Medulla oblongata (tissue), 1 donor: ENCODE data around the gene ZMYND10.
"Not testable (repeated sequence)": the region's sequence is repeated elsewhere in the genome, so short reads cannot be mapped to it uniquely, and the experiment has no call there.

Experiments
- DNase-seq: peaks from one replicate; pipeline ENCODE4 v3.0.0-alpha.2; 2015; ENCODE audit errors: extremely low spot score

The ZMYND10 gene

DNA sequence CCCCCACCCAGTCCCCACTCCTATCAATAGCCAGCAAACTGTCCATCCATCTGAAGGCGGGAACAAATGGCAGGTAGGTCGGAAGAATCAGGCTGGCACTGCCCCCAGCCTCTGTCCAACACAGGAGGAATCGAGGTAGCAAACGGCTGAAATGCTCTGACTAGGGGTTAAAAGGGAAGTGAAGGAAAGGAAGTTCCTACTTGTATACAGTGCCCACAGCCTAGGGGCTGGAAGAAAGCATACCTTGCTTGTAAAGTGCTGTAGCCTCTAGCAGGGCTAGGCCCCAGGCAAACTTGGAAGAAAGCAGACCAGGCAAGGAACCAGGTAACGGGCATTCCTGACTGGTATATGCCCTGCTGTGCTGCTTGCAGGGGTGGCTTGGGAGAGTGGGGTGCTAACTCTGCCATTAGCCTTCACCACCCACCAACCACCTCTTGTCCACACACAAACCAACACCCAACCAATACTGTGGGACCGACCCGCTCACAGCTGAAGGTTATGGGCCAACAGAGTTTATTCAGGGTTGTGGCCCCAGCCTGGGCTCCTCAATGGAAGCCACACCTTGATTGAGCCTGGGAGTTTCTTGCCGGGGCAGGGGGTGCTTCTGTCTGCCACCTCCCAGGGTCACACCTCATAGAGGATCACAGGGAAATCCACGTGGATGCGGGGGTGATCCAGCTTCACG is 19.9 kb downstream of the ZMYND10 start:
- DNase-seq = no peak

DNA sequence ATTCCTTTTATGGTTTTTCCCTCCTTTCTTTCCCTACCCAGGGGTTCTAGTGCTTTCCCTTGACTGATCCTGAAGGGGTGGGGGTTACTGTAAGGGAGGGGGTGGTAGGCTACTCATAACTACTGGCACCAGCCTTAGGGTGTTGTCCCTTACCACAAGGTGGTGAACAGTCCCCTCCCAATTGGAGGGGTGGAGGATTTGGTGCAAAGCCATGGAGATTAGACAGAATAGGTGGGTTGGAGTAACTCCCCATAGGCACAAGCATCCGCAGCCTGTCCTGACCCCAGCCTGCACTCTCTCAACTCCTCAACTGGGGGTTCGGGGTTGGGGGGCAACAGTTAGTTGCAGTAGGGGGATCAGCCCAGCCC is 20.4 kb downstream of the ZMYND10 start:
- no peak for DNase-seq

DNA sequence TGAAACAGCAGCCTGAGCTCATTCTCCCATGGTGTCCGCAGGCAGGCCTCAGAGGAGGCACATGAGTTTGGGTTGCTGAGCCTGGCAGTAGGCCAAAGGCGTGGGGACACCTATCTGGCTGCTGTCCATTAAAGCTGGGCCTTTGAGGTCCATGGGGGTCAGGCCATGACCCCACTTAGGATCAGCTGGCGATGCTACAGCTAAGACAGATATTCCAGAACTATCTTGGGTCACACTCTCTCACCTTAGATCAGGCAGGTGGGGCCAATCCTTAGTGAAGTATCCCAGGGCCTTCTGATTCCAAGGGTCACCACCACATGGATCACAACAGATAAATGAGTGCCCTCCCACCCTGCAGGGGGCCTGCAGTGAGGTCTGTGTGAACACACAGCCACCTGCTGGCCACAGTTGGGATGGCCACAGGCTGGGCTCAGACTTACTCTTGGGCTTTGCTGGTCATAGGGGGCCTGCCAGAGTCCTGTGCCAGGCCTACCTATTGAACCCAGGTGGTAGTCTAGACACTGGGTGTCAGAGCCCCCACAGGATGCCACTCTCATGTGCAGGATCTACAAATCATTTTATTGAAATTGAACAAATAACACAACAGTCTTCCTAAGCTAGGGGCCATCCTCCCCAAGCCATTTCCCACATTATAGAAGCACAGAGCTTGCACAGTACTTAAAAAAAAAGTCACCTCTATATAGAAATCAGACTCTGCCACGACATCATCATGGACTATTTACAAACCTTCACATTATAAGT is 21.0 kb downstream of the ZMYND10 start:
- DNase-seq = peak; percentile 81

DNA sequence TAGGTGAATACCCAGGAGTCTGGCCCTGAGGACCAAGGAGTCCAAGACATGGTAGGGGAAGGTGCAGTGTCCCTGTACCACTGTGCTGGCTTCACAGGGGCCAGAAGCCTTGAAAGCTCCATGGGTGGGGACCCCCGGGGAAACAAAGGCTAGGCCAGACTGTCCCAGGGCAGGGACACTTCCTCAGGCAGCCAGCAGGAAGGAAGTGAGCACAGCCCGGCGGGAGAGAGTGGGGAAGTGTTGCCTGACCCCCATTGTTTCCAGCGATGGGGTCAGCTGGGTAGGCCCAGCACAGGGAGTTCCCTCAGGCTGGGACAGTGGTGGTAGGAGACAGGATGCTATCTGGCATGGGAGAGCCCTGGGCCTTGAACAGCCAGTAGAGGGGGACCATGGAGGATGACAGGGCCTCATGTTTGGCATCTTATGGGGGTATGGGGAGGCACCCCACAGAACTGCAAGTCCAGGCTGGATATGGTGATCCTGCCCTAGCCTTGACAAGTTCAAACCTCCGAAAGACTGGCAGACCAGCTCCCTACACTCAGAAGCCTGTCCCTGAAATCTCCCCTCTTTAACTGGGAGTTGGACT is 21.8 kb downstream of the ZMYND10 start:
- DNase-seq = no peak

DNA sequence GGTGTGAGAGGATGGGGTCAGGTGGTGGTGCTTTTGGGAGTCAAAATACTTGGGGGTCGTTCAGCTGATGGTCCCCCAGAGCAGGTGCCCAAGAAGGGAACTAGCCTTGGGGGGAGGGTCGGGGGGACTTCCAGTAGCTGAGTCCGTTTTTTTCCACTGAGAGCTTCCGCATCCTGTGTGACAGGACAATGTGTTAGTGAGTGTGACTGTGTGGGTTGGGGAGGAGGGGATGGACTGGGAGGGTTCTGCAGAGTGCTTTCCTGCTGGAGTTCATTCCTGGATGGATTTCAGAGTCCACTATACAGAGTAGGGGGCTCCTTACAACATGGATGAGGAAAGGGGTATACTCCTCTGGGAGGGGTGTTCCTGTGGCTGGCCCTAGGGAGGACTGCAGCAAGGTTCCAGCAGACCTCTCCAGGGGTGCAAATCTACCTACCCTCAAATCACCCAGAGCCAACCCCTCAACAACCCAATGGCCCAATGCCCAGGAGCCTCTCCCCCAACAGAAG is 22.4 kb downstream of the ZMYND10 start:
- DNase-seq = no peak

DNA sequence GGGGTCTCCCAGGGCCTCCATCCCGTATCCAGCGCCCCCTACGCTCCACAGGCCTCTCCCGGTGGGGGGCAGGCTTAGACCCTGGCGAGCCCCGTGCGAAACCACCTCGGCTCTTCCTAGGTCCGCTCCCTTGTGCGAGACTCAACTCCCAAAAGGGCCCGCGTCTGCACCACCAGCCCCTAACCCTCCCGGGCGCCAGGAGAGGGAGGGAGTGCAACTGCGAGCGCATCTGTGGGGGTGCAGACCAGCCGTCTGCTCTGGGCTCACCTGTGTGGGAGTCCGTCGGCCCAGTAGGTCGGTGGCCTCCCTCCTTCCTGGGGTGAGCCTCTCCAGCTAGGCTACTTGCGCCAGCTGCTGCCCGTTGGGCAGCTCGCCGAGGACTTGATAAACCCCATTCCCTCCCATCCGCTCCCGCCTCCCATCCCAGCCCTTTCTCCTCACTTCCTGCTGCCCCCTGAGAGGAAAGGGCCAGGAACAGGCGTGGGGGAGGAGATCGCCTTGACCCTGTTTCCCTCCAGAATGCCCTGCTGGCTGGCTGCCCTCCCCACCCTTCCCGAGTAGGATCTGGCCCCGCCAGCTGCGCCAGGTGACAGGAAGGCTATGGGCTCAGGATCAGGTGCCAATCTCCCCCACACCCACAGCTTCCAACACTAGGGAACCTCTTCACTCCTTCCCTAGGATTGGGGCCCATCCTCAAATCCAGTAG is 23.0 kb downstream of the ZMYND10 start, which contains the start of gene HYAL2:
TSS of gene HYAL2 (minus strand) at position 360 of the 706 bp plus-strand sequence. CDS start 2,256 bp downstream, outside the sequence.
- DNase-seq = no peak

DNA sequence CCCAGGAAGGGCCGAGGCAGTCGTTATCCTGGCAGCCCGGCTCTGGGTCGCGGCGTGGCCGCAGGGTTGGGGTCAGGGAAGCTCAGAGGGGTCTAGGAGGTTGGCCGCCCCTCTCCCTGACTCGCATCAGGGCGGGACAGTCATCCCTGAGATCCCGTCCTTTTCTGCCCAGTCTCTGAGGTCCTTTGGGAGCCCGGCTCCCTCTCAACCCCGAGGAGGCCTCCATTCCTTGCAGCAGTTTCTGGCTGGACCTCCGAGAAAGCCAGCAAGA is 23.5 kb downstream of the ZMYND10 start:
- DNase-seq = no peak

DNA sequence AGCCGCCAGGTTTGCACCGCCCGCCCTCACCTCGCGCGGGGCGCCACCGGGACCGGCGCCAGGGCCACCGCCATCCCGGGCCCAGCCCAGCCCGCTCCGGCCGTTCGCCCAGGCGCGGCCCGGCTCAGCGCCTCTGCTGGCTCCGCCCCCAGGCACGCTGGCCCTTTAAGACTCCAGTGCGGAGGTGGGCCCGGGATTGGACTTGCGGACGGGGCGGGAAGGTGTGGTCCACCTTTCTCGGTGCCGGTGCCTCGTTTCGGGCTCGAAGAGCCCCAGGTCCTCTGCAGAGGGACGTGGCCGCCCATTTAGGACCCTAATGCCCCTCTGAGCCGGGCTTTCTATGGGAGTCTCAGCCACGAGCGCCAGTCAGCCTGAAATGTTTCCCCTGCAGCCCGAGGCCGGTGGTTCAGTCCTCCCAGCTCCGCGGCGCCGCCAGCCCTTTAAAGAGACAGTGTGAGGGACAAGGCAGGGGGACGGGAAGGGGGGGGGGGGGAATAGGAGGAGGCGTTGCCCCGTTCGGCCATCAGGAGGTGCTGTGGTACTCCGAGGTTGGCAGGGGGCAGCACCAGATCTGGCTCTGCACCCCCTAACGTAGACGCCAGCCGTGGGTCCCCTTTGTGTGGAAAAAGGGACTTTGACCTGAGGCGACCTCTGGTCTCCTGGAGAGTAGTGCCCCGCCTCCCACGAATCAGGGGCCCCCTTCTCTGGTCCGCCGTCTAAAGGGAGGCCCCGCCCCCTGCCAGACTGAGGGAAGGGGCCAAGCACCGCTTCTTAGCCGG is 24.0 kb downstream of the ZMYND10 start:
- DNase-seq = peak; percentile 90

DNA sequence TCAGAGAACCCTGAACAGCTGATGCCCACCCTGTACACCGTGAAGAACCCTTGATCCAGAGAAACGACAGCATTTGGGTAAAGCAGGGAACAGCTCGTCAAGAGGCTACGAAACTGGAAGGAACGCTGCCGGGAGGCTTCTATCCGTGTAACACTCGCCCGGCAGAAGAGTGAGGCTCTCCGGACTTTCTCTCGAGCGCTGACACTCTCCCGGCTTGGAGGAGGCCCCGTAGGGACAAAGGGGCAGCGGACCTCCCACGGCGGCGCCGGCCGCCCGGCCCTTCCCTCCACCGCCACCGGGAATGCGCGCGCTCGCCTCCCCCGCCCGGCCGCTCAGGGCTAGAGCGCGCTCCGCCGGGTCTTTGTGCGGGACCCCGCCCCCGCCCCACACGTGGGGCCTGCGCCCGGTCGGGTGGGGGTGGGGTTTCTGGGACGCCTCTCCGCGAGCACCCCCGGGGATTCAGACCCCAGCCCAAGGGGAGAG is 24.6 kb downstream of the ZMYND10 start:
- DNase-seq = peak; percentile 92

DNA sequence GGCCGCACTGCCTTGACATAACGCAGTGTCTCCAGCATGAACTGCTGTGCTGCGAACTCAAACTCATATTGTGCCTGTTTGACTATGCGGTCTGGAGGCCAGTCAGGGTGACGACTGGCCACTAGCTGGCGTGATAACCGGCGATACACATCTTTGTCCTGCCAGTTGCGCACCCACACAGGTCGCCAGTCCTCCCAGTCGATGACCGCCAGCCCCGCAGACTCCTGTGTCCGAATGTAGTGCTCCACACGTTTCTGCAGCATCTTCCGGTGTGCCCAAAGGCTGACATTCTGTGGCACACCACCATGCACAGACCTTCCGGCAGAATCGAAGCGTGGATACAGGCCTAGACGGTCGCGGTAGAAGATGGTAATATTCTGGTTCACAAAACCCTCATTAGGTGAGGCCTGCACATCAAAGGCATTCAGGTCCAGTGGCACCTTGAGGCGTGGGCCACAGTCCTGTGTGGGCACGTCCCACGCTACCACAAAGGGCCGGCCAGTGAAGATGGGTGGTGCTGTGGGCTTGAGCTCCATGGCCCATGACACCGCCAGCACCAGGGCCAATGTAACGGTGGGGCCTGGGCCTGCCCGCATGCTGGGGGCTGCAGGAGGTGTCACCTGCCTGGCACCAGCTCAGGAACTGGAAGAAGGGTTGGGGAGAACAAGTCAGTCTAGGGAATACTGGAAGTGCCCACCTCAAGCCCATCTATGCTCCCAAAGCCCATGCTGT is 25.5 kb downstream of the ZMYND10 start:
- DNase-seq = no peak

DNA sequence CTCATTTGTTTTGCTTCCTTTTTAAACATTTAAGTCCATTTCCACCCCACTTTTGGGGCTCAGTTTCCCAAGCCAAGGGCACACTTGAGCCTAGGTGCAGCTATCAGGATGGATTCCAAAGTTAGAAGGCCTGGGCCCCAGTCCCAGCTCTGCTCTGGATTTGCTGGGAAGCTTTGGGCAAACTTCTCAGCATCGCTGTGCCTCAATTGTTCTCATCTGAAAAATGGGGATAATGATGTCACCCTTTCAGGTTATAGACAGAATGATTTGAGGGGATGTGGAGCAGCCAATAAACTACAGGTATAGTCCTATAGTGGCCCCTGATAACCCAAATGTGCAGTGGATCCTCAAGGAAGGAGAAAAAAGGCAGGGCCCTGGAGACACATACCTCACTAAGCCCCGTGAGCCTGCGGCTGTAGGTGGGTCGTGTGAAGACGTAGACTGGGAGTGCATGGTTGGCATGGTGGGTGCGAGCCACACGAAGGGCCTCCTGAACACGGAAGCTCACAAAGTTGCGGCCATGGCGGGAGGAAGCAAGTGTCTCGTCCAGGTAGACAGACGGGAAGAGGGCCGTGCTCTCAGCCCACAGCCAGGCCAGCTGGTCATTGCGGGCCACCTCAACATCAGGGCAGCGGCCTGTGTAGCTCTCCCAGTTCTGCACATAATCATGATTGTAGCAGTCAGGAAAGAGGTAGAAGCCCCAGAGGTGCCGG is 26.2 kb downstream of the ZMYND10 start:
- DNase-seq = no peak

DNA sequence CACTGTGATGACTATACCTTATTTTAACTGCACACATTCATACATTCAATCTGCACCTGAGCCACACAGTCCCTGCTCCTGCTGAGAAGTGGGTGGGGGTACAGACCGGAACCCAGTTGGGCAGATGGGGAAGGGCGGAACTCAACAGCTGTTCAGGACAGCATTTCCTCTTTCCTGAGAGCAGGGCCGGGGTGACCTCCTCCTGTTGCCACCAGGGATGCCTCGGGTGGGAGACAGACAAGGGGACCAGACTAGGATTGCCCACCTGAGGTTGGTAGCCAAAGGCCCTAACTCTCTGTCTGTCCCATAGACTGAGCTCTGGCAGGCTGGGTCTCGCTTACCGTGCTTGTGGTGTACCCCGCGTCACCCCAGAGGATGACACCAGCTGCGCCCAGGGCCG is 26.9 kb downstream of the ZMYND10 start:
- no peak for DNase-seq

DNA sequence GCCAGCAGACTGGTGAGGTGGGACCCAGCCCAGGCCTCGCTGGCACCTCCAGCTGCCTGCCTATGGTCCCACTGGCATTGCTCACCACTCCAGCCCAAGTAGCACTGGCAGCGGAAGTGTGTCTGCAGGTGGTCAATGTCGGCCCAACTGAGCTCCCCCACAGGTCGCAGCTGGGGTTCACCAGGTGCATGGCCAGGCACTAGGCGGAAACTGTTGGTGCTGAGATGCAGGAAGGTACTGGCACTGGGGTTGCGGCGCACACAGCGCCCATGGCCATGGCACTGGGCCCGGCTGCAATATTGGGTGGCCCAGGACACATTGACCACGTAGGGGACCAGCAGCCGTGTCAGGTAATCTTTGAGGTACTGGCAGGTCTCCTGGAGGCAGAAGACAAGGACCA is 27.4 kb downstream of the ZMYND10 start:
- no peak for DNase-seq

DNA sequence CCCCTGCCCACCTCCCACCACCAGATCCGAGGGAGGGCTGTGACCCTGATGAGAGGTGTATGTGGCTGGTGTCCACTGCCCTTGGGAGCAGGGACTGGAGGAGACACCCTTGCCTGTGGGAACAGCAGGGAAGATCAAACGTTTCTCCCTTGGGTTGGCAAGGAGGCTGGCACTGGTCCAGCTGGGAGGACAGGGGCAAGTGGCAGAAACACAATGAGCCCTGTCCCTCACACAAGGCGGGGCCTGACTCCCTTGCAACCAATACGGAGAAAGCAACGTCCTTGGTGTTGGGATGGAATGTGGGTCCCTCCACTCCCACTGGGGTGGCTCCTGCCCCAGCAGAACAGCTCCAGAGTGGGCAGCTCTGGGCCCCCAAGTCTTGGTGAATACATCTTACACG is 28.2 kb downstream of the ZMYND10 start:
- DNase-seq = no peak

DNA sequence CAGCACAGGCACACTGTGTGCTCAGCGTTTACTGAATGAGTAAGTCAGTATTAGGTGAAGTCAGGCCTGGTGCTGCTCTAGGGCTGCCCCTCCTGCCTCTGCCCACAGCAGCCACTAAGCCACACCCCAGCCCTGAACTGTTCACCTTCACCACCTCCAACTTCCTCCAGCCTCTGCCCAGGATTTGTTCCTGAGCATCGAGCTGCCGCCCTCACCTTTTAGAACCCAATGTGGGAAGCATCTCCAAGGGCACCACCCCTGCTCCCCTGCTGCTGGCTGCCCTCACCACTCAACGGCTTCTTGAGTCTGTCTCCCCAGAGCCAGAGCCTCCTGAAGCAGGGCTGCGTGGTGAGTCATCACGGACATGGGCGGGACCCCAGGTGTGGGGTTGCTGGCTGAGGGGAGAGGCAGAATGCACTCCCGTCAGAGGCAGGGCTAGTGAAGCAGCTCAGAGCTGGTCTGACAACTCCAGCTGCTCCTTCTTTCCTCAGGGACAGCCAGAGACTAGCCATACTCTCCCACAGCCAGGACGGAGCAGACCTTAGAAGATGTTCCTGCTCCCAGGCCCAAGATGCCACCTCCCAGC is 28.8 kb downstream of the ZMYND10 start:
- no peak for DNase-seq

DNA sequence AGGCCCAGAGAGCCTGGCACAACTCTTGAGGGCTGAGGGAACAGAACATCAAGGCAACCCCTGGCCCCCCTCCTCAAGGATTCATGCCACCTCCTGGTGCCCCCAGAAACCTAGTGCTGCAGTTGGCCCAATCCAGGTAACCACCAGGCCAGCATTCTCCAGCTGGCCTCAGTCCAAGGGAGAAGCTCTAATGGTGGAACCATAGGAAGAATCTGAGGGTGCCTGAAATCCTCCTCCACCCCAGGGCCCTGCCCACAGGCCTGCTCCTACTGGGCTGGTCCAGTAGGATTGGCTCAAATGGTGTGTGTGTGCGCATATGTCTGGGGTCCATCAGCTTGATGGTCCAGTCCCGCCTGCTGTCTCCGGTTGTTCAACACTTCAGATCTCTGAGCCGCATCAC is 30.7 kb downstream of the ZMYND10 start:
- DNase-seq = no peak

DNA sequence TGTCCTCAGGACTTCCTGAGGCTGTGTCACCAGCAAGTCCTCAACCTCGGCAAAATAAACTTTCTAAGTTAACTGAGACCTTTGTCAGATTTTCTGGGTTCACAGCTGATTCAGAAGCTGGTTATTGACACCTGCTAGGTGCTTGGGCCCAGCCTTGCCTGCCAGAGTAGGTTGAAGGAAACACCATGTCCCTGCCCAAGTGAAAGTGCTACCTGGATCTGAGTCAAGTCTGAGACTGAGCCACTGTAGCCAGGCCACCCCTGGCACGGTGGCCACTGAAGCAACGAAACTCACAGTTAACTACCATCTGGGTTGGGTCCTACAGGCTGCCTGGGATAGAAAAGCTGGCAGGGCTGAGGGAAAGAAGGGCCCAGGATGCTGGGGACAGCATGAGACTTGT is 31.2 kb downstream of the ZMYND10 start:
- no peak for DNase-seq

DNA sequence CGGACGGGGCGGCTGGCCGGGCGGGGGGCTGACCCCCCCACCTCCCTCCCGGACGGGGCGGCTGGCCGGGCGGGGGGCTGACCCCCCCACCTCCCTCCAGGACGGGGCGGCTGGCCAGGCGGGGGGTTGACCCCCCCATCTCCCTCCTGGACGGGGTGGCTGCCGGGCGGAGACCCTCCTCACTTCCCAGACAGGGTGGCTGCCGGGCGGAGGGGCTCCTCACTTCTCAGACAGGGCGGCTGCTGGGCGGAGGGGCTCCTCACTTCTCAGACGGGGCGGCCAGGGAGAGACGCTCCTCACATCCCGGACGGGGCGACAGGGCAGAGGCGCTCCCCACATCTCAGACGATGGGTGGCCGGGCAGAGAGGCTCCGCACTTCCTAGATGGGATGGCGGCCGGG is 33.5 kb downstream of the ZMYND10 start:
- not testable (repeated sequence) for DNase-seq

DNA sequence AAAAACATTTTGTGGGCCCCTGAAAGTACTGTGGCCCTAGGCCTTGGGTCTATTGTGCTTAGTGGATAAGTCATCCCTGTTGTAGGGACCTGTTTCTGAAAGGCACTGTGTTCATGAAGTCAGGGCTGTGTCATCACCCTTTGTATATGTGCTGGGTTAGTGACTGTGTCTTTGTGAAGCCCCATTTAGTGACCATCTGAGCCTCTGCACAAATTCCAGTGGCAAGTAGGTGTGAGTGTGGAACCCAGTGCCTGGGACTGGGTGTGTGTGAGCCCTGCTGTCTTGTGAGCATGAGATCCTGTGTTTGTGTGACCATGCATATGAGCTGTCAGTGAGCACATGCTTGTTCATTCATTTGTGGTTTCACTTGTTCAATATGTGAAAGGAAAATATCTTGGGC is 40.9 kb downstream of the ZMYND10 start:
- no peak for DNase-seq
